NCI-H2107 (cell line): ENCODE data around the gene SYCP1.
"Not testable (repeated sequence)": the region's sequence is repeated elsewhere in the genome, so short reads cannot be mapped to it uniquely, and the experiment has no call there.

ENCODE experiments used
- DNase-seq: peaks from one replicate; lab custom pipeline; 2025; lab: John Stamatoyannopoulos, UW

SYCP1 gene, protein sequence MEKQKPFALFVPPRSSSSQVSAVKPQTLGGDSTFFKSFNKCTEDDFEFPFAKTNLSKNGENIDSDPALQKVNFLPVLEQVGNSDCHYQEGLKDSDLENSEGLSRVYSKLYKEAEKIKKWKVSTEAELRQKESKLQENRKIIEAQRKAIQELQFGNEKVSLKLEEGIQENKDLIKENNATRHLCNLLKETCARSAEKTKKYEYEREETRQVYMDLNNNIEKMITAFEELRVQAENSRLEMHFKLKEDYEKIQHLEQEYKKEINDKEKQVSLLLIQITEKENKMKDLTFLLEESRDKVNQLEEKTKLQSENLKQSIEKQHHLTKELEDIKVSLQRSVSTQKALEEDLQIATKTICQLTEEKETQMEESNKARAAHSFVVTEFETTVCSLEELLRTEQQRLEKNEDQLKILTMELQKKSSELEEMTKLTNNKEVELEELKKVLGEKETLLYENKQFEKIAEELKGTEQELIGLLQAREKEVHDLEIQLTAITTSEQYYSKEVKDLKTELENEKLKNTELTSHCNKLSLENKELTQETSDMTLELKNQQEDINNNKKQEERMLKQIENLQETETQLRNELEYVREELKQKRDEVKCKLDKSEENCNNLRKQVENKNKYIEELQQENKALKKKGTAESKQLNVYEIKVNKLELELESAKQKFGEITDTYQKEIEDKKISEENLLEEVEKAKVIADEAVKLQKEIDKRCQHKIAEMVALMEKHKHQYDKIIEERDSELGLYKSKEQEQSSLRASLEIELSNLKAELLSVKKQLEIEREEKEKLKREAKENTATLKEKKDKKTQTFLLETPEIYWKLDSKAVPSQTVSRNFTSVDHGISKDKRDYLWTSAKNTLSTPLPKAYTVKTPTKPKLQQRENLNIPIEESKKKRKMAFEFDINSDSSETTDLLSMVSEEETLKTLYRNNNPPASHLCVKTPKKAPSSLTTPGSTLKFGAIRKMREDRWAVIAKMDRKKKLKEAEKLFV

DNA sequence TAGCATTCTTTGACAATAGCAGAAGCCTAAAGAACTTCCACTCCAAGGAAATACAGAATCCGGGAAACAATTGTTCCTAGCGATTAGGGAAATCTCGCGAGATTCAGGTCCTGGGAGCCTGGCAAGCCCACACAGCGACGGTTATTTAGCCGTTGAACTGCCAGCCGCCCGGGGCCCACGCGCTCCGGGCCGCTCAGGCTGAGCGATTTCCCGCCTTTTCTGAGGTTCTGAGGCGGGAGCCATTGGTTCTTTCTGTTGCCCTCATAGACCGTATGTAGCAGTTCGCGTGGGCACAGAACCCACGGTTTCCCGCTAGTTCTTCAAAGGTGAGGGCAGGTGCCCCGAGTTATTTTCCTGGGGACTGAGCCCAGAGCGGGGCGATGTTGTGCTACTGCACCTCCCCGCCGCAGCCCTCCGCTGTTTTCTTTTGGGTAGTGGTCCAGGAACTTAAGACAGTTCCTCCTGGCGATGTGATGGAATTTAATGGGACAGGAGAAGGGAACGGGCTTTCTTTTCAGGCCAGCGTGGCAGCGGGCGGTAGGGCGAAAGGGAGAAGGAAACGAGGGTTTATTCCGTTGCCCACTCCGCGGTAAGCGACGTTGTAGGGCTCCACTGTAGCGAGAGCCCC, at the start of gene SYCP1:
Gene SYCP1 (plus strand): TSS at position 171 of the 628 bp plus-strand sequence. CDS start 602 bp downstream, outside the sequence.
- no peak for DNase-seq

DNA sequence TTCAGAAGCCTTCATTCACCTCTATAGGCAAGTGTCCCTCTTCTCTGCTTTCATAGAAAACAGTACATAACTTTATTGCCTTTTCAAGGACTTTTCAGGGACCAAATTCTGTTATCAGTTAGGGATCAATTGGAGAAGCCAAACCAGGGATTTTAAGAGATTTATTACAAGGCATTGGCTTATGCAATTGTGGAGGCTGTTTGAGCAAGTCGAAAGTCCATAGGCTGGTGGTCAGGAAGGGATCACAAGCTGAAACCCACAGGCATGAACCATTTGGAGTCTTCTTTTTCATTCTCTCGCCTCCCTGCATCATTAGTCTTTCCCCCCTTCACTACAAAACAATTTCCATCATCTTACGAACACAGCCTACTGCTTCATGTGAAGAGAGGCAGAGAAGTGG, 34.8 kb upstream of the SYCP1 start:
- DNase-seq = no peak

DNA sequence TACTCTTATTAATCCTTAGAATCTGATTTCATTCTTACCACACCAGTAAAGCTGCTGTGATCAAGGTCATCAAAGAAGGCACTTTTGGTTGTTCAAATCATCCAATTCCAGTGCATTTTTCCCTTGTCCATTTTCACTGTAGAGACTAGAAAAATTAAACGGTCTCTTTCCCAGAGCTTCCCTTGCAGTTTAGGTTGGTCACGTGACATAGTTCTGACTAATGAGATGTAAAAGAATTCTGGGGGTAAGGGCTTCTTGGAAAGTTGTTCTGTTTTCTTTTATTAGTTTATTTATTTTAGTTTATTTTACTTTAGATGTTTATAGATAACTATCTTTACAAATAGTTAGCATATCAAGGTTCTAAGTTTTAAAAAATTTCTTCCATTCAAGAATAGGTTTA, 34.3 kb upstream of the SYCP1 start:
- DNase-seq = no peak

DNA sequence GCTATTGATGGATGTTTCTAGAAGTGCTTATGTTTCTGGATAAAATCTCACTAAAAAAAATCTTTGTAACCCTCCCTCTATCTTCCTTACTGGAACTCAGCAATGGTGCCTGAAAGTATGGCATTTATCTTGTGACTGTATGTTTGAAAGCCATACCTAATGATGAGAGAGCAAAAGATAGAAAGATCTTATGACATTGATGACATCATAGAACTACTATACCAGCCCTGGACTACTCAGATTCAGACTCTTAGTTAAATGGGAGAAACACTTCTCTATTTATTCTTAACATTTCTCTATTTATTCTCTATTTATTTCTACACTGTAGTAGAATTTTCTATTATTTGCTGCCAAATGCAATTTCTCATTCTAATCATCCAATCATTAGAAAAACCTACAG, 32.7 kb upstream of the SYCP1 start:
- no peak for DNase-seq

DNA sequence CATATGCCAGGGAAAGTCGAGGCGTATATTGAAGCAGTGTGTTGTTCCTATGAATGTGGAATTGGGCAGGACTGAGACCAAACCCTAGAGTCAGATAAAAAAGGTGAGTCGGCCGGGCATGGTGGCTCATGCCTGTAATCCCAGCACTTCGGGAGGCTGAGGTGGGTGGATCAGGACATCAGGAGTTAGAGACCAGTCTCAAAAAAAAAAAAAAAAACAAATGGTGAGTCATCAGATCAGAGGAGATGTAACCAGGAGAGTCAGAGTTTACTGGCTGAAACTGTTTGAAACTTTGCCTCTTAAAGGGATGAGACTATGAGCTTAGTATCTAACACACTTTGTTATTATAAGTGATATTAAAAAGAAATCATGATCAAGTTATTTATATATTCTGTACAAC, 26.4 kb upstream of the SYCP1 start:
- no peak for DNase-seq

DNA sequence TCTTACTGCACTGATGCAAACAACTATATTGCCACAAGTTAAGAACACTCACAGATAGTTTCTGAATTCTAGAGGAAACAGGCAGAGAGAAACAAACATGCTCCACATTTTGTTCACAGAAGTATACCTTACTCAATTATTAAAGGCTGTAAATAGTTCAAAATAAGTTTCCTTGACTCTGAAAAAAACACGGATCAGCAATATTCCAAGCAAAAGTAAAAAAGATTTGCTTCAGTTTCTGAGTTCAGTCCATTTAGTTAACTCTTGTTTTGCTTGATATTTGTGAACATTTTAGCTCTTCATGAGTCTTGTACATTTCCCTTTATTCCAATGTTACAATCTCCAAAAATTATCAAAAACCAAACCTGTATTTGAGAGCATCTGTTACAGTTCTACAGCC, 24.6 kb upstream of the SYCP1 start:
- not testable (repeated sequence) for DNase-seq

DNA sequence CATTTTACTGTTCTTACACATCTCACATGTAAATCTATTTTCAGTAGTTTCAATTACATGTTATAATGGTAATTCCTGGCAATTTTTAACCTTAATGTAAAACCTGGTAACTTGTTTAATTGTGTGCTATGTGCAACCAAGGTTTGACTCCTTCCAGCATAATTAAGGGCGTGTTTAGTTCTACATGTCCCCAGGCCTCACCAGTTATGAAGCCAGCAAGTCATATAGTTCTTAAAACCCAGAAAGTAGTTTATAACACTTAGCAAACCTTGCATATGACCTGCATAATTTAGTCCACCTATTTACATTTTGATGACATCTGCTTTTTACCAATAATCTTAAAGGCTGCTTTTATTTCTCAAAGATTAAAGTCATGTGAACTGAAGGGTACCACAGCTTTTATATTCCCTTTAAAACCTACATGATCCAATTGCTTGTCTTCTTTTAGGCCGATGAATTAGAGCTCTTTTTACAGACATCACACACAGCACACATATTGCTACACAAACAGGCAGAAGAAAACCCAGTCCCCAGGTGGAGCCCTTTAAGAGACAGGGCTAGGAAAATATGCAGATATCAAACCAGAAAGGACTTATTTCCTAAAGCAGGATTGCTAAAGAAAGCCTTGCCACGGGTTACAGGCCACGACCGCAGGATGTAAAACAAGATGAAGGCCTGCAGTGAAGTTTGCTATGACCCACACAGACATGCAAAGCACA, 23.2 kb upstream of the SYCP1 start:
- no peak for DNase-seq

DNA sequence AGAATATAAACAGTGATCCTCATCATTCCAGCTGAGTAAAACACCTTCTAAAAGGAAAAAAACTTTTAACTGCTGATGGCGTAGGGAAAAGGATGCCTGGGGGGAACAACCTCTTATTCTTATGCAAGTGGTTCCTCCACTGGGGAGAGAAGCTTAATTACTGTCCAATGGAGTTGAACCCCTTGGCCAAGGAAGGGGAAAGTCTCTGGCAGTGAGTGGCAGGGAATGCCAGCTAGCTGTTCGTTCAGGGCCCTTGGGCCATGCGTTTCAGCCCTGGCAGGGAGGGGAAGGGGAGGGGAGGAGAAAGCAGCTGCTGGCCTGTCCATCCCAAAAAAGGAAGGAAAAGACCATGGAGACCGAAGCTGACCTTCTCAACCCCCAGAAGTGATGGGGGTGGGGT, 22.6 kb upstream of the SYCP1 start:
- DNase-seq = no peak

DNA sequence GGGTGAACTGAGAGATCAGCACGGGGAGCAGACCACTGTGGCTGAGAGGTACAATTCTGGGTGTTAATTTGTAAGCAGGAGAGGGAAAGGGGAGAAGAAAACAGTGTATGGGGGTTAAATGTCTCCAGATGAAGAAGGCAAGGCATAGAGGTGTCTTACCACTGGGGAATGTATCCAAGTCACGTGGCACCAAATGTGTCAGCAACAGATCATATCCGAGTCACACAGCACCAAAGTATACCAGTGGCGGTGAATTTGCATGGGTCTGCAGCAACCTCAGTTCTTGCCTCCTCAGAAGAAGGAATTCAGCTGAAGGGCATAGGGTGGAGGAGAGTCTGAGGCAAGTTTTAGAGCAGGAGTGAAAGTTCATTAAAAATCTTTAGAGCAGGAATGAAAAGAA, 21.2 kb upstream of the SYCP1 start:
- no peak for DNase-seq

DNA sequence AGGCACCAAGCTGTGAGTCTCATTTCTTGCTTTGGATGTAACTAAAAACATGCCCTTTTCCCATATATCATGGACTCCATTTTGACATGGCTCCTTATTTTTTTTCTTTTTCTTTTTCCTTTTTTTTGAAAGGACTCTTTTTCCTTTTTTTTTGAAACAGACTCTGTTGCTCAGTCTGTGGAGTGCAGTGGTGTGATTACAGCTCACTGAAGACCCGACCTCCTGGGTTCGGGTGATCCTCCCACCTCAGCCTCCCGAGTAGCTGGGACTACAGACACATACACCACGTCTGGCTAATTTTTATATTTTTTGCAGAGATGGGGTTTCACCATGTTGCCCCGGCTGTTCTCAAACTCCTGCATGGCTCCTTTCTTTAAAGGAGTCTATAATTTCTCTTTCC, 10.4 kb upstream of the SYCP1 start:
- DNase-seq = no peak

DNA sequence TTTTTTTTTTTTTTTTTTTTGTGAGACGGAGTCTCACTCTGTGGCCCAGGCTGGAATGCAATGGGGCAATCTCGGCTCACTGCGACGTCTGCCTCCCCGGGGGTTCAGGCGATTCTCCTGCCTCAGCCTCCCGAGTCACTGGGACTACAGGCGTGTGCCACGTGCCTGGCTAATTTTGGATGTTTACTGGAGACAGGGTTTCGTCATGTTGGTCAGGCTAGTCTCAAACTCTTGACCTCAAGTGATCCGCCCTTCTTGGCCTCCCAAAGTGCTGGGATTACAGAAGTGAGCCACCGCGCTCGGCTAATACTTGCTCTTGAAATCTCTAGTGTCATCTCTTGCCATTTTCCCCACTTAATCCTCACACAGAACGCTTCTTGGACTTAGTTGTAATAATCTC, 1.1 kb upstream of the SYCP1 start:
- no peak for DNase-seq

DNA sequence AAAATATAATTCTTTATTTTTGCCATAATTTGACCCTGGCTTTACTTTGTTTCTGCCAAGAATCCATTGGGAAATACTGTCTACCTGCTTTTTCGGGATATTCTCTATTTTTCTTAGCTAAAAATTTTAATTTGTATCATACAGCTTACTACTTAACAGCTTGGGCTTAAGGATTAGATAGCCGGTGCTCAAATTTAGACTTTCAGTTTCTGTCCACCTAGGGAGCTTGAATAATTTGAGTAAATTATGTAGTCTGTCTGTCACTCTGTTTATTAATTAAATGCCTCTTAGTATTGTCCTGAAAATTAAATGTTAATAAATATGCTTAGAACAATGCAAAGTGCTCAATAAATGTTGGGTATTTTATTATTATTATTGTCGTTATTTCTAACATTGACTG, 6.7 kb downstream of the SYCP1 start:
- no peak for DNase-seq

DNA sequence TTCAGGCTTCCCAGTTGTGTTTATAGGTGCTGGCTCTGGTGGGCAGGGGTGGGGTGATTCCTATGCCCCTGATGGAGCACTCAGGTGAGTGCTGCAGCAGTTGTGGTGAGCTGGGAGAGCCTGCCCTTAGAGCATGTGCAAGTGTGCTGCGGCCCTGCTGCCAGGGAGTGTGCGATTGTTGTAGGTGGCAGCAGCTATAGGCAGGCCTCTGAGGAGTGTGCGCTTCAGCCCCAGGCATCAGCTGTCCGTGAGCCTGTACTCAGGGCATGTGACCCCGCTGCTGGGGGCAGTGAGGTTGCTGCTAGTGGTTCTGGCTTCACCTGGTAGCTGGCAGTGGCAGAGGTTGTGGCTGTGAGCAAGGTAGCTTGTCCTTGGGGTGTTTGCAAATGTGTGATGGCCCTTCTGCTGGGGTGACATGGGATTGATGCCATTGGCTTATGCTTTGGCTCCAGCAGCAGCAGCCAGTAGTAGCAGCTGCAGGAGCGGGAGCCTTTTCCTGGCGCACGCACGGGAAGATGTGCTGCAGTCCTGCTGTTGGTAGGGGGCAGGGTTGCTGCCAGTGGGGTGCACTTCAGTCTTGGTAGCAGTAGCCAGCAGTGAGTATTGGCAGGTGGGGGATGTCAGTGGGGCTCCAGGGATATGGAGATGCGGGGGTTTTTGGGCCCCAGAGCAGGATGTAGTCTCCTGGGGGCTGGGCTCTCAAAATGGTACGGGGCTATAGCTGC, 37.7 kb downstream of the SYCP1 start:
- no peak for DNase-seq

DNA sequence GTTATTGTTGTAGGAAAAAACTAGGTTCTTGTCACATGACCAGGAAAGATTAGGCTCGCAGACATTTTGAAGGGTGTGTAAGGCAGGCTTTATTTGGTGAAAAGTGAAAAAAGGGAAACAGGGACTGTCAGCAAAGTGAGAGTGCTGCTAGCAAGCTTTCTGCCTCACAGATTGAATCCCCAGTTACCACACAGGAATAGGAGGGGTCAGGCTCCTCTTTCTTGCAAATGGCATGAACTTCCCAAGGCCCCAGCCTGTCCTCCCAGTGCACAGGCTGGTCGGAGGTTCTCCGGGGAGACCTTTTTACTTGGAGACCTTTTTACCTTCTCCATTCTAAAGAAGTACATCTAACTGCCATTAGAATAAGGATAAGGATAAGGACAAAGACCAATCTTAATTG, 42.1 kb downstream of the SYCP1 start:
- DNase-seq = no peak

DNA sequence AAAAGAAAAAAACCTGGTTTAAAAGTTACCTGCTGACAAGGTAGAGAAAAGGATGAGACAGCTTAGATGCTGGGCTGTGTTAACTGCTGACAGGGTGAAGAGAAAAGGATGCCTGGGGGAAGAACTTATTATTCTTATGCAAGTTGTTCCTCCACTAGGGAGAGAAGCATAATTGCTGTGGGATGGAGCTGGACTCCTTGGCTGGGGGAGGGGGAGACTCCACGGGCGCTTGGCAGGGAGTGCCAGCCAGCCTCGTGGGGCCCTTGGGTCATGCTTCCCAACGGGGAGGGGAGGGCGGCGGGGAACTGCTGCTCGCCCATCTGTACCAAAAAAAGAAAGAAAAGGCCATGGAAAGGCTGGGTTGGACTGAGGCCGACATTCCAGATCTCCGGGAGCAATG, 47.2 kb downstream of the SYCP1 start:
- no peak for DNase-seq

DNA sequence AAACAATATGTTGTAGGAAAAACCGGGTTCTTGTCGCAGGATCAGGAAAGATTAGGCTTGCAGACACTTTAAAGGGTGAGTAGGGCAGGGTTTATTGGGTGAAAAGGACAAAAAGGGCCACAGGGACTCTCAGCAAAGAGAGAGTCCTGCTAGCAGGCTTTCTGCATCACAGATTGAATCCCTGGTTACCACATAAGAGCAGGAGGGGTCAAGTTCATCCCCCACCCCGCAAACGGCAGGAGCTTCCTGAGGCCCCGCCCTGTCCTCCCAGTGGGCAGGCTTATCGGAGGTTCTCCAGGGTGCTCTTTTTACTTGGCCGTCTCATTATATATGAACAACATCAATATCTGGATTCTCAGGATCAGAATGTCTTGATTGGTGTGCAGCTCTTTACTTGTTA, 47.7 kb downstream of the SYCP1 start:
- DNase-seq = no peak

DNA sequence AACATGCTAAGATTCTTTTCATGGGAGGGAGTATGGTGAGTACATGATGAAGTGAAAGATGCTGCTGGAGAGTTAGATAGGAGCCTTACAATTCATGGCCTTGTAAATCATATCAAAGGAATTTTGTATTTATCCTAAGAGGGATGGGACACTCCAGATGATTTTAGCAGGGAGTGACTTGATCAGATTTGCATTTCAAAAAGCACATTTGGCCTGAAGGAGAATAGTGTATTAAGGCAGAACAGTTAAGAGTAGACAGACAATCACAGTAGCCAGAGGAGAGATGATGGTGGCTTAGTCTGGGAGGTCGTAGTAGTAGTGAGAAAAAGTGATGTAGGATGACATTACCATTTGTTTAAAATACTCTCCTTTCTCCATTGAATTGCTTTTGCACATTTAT, 48.8 kb downstream of the SYCP1 start:
- DNase-seq = no peak

DNA sequence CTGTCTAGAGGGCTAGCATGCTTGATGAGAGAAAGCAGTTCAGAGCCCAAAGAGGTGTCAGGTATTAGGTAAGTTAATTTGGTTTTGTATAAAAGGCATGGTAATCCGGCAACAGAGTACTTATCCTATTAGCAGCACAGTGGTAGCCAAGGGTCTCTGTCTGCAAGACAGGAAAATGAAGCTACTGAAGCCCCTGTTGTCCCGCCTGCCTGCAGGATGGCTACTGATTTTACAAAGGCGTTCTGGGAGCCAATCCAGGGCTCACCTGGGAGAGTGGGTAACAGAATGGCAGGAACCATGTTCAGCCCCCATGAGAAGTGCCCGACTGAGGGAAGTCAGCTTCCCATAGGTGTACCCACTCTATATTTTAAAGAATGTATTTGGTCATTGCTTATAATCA, 61.1 kb downstream of the SYCP1 start:
- not testable (repeated sequence) for DNase-seq

DNA sequence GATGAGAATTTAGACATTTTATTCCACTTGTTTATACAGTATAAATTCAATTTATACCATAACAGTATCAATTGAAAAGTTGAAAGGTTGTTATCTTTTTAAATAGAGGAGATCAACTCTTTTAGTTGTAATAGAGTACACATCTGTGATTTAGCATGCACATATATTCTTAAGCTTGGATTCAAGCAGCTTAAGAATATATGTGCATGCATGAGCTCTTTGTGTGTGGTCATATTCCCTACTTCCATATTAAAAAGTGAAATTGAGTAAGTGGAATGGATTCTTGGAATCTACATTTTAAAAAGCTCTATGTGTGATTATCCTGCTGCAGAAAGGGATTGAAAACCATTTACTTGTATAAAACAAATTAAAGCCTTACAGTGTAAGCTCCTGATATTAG, 71.9 kb downstream of the SYCP1 start:
- DNase-seq = no peak

DNA sequence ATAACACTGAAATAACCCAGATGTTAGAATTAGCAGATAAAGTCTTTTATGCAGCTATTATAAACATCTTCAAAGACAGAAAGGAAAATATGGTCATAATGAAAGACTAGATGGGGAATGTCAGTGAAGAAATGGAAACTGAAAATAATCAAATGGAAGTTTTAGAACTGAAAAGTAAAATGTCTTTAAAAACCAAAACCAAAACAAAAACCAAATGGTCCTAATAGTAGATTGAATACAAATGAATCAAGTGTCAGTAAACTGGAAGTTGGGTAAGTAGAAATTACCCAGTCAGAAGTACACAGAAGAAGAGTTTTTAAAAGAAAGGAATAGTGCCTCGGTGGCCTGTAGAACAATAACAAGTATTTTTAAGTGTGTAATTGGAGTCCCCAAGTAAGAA, 72.7 kb downstream of the SYCP1 start:
- DNase-seq = no peak

DNA sequence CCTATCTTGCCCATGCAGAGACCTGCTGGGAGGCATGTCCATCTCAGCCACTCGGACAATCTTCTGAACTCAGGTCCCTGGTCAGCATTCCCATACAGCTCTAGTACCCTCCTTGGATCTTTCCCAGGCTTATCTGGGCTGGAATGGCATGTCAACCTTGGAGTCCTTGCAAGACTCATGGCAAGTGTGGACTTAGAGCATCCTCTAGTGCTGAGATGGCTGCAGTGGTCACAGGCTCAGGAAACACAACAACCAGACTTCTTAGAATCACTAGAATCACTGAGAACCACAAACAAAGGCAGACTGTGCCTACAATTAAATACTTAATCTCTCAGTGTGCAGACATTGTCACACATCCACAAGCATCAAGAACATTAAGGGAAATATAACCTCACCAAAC, 101.9 kb downstream of the SYCP1 start:
- DNase-seq = no peak
